OCI-M2 (cell line): ENCODE data around the gene NPLOC4.

Experiments
- DNase-seq: peaks from one replicate; lab custom pipeline; 2025; ENCODE audit not compliant: unreplicated experiment; lab: John Stamatoyannopoulos, UW

The NPLOC4 gene

DNA sequence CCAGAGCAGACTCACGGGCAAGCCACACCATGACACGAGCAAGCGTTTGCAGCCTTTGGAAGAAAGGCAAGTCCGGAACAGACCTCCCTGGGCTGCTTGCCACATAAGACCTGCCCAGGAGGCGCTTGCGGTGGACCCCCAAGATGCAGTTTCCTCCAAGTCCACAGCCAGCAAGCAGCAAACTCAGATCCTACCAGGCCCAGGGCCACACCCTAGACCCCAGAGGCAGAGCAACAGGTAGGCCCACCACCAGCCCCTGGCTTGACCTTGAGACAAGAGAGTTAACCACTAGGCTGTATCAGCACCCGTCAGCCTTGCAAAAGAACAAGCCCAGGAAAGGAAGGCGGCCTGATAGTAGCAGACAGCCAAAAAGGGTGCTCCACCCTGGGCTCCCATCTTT, 87.1 kb downstream of the NPLOC4 start:
- DNase-seq: no peak

DNA sequence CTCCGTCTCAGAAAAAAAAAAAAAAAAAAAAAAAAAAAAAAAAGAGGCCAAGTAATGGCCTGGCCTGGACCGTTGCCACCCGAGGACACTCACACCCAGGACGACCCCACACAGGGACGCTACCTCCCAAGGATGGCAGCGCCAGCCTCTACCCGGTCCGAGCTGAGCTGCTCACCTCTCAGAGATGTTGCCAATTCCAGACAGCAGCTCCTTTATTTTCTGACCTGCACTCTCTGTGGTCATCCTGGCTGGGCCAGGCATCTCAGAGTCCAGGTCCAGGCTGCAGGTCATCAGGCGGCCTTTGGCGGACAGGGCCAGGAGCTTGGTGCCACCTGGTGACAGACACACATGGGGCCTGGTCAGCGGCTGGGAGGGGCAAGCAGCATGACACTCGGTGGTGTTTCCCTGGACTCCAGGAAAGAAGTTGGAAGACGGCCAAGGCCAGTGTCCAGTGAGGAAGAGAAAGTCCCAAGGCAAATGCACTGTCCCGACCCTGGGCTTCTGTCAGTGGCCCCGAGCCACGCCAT, 87.8 kb downstream of the NPLOC4 start:
- no peak for DNase-seq

DNA sequence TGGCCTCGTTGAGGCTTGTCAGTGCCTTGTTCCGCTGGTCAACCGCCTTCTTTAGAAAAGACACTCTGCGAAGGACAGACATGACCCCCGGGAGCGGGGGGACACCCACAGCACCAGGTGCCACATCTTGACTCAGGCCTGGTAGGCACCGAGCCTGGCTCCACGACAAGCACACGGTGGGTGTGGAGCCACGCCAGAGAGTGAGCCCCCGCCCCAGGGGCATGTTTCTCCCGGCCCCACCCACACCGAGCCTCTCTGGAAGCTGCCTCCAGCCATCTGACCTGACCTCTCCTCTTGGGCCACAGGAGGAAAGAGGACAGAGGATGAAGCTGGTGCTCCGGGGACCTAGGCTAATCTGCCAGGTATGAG, 89.3 kb downstream of the NPLOC4 start:
- no peak for DNase-seq

- DNase-seq: no peak
Measured at GRCh38 chr17:81546906-81547613, 89.9 kb downstream of the NPLOC4 start.

- no peak for DNase-seq
Measured at GRCh38 chr17:81545160-81545949, 91.6 kb downstream of the NPLOC4 start.

DNA sequence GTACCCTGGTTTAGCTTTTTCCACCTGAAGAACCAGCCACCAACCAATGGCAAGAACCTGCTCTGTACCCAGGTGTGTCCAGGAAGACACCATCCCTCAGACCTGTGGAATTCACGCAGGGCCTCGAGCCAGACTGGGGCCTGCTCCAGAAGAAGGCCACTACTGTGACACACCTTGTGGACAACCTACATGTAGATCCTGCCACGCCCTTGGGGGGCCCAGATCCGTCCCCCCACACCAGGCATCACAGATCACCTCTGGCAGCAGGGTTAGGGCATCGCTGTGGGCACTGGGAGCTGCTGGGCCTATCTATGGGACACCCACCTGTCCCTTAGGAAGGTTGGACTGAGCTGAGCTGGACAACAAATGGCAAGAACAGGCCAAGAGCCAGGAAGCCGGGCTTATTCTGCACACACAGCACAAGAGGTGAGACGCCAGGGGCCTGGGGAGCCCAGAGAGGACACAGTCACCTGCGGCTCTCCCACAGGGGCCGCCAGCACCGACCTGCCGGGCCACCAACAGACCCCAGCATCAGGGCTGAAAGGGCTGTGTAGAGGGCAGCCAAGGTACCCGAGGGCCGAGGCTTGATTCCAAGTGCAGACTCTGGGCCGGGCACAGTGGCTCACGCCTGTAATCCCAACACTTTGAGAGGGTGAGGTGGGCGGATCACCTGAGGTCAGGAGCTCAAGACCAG, 92.5 kb downstream of the NPLOC4 start:
- no peak for DNase-seq

GRCh38 chr17:81543756-81544155, 93.2 kb downstream of the NPLOC4 start:
- no peak for DNase-seq

GRCh38 chr17:81543339-81543675, 93.6 kb downstream of the NPLOC4 start:
- no peak for DNase-seq

DNA sequence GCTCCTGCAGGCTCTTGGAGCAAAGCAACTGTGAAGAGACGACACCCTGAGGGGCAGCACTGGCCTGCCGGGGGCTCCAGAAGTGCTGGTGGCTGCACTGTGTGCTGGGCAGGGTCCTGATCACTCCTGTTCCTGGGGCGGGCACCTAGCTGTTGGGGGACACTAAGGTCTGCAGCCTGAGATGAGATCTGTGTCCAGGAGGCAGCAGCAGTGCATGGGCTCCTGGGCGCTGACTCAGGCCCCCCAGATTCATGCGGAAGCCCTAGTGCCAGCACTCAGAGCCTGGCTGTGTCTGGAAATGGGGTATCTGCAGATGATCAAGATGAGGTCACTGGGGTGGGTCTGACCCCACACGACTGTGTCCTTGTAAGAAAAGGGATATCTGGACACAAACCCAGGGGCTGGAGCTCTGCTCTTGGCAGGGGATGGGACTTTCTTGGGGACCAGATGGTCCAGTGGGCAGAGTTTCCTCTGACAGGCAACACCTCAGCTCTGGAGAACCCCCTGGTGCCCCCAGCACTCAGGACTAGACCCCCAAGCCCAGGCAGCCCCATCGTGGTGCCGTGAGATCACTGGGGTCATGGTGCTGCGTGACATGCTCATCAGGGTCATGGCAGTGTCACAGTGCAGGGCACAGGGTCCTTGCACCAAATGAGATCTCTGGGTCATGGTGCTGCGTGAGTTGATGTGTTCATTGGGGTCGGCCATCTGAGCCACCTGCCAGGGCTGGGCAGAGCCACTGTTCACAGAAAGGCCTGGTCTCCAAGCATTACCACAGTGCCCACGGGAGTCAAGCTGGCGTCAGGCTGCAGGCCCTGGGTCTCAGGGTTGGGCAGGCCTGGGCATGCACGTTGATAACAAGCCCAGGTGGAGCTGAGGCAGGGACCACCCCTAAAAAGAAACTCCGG, 94.2 kb downstream of the NPLOC4 start:
- no peak for DNase-seq

DNA sequence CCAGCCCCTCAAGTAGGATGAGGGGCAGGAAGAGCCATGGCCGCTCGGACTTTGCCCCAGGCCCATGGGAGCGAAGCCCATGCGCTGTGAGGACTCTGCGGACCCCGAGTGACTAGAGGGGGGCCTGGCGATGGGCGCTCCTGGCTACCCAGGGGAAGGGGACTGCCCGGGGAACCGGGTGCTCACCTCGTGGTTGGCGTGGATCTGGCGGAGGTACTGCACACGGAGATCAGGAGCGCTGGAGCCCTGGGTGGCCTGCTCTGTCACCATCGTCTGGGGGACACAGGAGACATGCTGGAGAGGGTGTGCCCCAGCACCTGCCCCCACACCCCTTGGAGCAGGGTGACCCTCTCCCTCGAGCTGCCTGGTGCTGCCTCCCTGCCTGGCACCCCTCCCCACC, 95.8 kb downstream of the NPLOC4 start:
- DNase-seq: no peak

DNA sequence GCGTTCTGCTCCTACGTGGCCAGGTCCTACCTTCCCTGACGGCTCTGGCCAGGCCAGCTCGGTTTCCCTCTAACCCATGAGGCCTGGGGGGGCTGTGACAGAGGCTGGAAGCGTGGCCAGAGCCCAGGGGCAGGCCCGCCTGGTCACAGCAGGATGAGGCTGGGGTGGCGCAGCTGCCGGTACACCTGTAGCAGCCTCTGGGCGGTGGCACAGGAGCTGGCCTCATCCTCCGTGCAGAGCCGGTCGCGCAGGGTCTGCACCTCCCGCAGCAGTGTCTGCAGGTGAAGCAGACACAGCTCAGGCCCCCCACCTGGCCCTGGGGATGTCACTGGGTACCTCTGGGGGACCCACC, 96.3 kb downstream of the NPLOC4 start:
- DNase-seq: no peak

DNA sequence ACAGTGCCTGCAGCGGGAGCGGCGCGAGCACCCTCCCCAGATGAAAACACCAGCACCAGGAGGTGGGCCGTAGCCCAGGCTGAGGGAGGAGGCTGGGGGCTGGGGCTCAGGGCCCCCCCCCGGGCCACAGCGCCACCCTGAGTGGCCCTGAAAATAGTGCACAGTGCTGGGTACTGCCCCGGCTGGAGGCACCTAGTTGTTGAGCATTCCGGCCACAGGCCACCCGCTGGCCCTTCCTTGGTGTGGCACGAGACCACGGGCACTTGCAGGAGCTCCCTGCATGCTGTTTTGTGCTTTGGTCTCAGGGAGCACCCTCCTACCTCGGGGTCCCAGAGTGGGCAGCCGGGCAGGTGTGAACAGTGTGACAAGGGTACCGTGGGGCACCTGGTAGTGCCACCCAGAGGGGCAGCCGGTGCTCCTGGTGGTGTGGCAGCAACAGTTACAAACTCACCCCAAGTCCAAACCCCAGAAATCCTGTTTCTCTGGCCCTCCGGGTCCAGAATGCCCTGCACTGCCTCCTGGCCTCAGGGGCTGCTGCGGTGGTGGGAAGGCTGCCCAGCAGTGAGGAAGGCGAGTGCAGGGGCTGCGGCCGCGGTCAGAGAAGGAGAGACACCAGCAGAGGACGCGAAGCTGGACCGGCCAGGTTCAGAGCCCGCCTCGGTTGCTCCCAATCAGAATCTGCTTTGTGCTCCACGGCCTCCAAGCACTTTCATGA, 96.8 kb downstream of the NPLOC4 start:
- DNase-seq: no peak

GRCh38 chr17:81539571-81539900, 97.4 kb downstream of the NPLOC4 start:
- no peak for DNase-seq

DNA sequence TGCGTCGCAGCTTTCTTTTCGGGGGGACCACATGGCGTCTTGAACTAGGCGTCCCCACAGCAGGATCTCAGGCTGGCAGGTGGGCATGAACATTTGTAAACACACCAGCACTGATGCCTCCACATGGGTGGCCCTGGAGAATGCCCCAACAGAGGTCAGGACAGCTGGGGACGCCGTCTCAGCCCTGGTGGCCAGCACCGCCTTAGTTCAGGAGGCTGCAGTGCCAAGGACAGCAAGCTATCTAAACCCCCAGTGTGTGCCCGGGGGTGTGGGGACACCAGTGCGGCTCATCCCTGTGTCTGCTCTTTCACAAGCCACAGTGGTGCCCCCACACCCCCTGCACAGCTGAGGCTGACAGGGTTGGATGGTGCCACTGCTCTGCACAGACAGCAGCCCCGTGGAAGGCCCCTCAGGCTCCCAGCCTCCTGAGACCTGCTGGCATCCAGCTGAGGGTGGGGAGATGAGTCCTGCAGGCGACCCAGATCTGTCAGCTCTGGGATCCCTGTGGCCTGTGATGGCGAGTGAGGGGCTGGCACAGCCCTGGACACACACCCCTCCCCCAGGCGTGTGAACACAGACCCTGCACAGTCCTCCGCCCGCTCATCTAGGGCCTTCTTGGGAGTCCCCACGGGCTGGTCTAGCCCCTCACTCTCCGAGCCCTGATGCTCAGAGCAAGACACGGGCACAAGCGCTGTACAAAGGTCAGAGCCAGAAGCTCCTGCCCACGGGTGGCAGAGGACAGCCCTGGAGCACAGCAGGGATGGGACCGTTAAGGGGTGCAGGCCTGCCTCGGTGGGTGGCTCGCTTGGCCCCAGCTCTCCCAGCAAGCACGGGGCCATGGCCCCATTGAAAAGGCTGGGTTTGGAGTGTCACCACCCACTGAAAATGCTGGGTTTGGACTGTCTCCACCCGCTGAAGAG, 98.0 kb downstream of the NPLOC4 start:
- DNase-seq: no peak

DNA sequence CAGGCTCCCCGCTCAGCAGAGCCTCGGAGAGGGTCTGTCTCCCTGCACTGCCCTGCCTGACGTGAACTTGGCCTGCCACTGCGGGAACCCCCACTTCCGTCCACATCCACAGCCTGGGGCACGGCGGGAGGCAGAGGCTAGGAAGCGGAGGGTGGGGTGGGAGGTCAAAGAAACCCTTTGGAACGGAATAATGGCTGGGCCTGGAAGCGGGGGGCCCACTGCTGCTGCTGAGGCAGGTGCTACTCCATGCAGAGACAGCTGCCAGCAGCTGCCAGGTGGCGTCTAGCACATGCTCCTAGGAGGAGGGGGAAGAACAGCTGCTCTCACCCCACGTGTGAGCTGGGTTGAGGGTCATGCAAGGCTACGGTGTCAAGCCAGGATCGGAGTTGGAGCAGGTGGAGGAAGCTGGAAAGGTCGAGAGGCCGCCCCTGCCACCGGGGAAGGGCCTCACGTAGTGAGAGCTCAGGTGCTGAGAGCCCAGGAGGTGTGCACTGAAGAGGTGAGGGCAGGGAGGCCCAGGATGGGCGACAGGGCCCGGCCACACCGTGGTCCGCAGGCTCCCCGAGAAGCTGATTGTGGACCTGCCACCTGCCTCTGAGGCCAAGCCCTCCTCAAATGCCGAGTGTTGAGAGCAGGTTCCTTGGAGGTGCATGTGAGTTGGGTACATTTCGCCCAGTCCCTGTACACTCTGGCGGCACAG, 98.9 kb downstream of the NPLOC4 start:
- DNase-seq: no peak

GRCh38 chr17:81537343-81537855, 99.5 kb downstream of the NPLOC4 start:
- no peak for DNase-seq

DNA sequence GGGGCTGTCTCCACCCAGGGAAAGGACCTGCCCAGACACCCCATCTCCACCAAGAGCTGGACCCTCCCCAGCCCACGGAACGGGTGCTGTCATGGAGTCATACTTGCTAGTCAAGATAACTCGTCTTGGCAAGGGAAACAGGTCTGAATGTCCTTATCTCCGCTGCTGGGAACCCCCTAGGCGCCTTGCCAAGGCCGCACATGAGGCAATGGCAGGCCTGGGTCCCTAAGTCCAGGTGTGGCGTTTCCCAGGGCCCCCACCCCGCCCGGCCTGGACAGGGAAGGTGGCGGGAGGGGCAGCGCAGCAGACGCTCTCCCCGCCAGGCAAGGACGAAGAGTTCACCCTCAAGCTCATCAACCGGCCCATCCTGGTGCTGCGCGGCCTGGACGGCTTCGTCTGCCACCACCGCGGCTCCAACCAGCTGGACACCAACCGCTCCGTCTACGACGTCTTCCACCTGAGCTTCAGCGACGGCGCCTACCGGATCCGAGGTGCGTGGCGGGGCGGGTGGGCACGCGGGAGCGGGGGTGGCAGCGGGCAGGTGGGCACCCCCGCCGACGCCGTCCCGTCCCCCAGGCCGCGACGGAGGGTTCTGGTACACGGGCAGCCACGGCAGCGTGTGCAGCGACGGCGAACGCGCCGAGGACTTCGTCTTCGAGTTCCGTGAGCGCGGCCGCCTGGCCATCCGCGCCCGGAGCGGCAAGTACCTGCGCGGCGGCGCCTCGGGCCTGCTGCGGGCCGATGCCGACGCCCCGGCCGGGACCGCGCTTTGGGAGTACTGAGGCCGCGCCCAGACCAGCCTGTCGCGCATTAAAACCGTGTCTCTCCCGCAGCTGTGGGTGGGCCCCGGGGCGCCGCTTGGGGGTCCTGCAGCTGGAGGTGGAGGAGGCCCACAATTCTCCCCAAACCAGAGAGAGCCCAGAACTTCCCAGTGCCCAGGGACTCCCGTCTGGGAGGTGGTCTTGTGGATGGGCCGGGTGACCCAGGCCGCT, 100.3 kb downstream of the NPLOC4 start:
- no peak for DNase-seq
